Tibial nerve (tissue), 4 donors: ENCODE results near the gene TOM1L1.

ENCODE experiments used
- EP300 ChIP-seq, 2 donors: sonication (generic); formaldehyde crosslinking; IDR thresholded peaks; one replicate each; pipeline ENCODE4 v1.6.1; 2017; ENCODE audit warnings: antibody characterized with exemption in 2 of 2, mild to moderate bottlenecking in 1 of 2
- POLR2A ChIP-seq, 2 donors: fragments of 450-650 bp; IDR thresholded peaks; one replicate each; pipeline ENCODE4 v1.6.1; 2017; ENCODE audit warnings: antibody characterized with exemption in 2 of 2, mild to moderate bottlenecking in 2 of 2, moderate library complexity in 2 of 2
- TF ChIP-seq, protein P1 (sequence below), 5 experiments: fragments of 200-600 bp in 3 of 5; fragments of 450-650 bp in 2 of 5; sonication (generic) in 3 of 5; IDR thresholded peaks; one replicate each; pipeline ENCODE4 v1.5.1; 2016 to 2019; ENCODE audit warnings: antibody characterized with exemption in 5 of 5, mild to moderate bottlenecking in 3 of 5, moderate library complexity in 2 of 5

DNA sequence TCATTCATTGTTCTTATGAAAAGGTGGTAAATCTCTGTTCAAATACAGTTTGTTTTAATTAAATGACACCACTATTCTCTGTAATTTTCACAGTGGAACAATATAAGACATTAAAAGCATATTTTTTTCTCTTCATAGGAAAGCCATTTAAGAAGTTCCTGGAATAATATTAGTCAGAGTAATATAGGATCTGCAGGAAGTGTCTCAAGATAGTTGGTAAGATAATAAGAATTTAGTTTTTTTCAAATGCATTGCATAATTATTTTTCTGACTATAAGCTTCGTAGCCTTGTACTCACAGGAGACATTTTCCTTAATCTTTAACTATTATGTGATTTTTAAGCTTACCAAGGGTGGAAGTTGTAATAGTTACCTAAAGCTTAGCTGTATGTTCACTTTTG, 84.8 kb downstream of the TOM1L1 start:
- TF ChIP-seq, protein P1, sequence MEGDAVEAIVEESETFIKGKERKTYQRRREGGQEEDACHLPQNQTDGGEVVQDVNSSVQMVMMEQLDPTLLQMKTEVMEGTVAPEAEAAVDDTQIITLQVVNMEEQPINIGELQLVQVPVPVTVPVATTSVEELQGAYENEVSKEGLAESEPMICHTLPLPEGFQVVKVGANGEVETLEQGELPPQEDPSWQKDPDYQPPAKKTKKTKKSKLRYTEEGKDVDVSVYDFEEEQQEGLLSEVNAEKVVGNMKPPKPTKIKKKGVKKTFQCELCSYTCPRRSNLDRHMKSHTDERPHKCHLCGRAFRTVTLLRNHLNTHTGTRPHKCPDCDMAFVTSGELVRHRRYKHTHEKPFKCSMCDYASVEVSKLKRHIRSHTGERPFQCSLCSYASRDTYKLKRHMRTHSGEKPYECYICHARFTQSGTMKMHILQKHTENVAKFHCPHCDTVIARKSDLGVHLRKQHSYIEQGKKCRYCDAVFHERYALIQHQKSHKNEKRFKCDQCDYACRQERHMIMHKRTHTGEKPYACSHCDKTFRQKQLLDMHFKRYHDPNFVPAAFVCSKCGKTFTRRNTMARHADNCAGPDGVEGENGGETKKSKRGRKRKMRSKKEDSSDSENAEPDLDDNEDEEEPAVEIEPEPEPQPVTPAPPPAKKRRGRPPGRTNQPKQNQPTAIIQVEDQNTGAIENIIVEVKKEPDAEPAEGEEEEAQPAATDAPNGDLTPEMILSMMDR (IDR thresholded peaks at IDR 0.05) = no peak
- no peak for TF ChIP-seq EP300 (IDR thresholded peaks at IDR 0.05)
- no peak for TF ChIP-seq POLR2A (IDR thresholded peaks at IDR 0.05)
